SK-N-SH (cell line): ENCODE results near the gene CCL17. TPM values are rescaled to one million over a fixed set of nuclear protein-coding genes. Genes with fewer than 3 reads are reported as not detected.

ENCODE experiments used
- CTCF ChIA-PET: fragments of 300-600, 350-600 bp; formaldehyde crosslinking; extraction: SDS; loops from one replicate; lab custom pipeline; 2021; lab: Yijun Ruan, JAX
- POLR2A ChIA-PET: fragments of 350-600 bp; sonication (Branson Sonifier 250); formaldehyde crosslinking; extraction: SDS; loops from one replicate; lab custom pipeline; 2020; ENCODE audit warnings: antibody characterized with exemption, inconsistent platforms; lab: Yijun Ruan, JAX
- DNase-seq: peaks from one replicate; pipeline ENCODE4 v3.0.0; 2012
- H2AFZ ChIP-seq: fragments of 200-600 bp; sonication (generic); 2 replicates; pipeline ENCODE4 v1.8.1; 2016; ENCODE audit warnings: antibody characterized with exemption, mild to moderate bottlenecking, low read depth
- H3F3A ChIP-seq: fragments of 200-600 bp; sonication (generic); replicated peaks from 2 replicates; pipeline ENCODE3; 2016; ENCODE audit warnings: antibody characterized with exemption, mild to moderate bottlenecking; ENCODE audit not compliant: insufficient read depth
- H3K27ac ChIP-seq, 2 experiments: fragments of 200-500 bp in 1 of 2; fragments of 200-600 bp in 1 of 2; sonication (Bioruptor generic) in 1 of 2; sonication (generic), shearing (Covaris generic) in 1 of 2; 2 replicates each; pipeline versions ENCODE4 v1.5.1 to v1.6.1; 2014 to 2016; ENCODE audit warnings: low read depth in 2 of 2, inconsistent platforms in 1 of 2, low read length in 1 of 2, mild to moderate bottlenecking in 1 of 2, mixed read lengths in 1 of 2
- H3K27me3 ChIP-seq: fragments of 200-600 bp; sonication (generic), shearing (Covaris generic); 2 replicates; pipeline ENCODE4 v1.6.1; 2016; ENCODE audit warnings: mixed run types; ENCODE audit not compliant: insufficient read depth
- H3K36me3 ChIP-seq, 2 experiments: fragments of 200-500 bp in 1 of 2; fragments of 200-600 bp in 1 of 2; sonication (Bioruptor generic) in 1 of 2; sonication (generic) in 1 of 2; replicated peaks in 1 of 2; 2 replicates each; pipeline versions ENCODE3 to v1.5.1; 2014 to 2016; ENCODE audit warnings: low read length in 1 of 2, mild to moderate bottlenecking in 1 of 2; ENCODE audit not compliant: insufficient read depth in 2 of 2, control insufficient read depth in 1 of 2
- H3K4me1 ChIP-seq, 2 experiments: fragments of 200-500 bp in 1 of 2; fragments of 200-600 bp in 1 of 2; sonication (Bioruptor generic) in 1 of 2; sonication (generic), shearing (Covaris generic) in 1 of 2; 2 replicates each; pipeline versions ENCODE4 v1.5.1 to v1.6.1; 2014 to 2016; ENCODE audit warnings: low read depth in 1 of 2, low read length in 1 of 2, mixed run types in 1 of 2; ENCODE audit not compliant: insufficient read depth in 2 of 2, control insufficient read depth in 1 of 2
- H3K4me2 ChIP-seq: fragments of 200-600 bp; sonication (generic), shearing (Covaris generic); 2 replicates; pipeline ENCODE4 v1.6.1; 2017; ENCODE audit warnings: mixed run types
- H3K4me3 ChIP-seq, 2 experiments: fragments of 200-500 bp in 1 of 2; fragments of 200-600 bp in 1 of 2; sonication (Bioruptor generic) in 1 of 2; sonication (generic), shearing (Covaris generic) in 1 of 2; 2 replicates each; pipeline versions ENCODE4 v1.5.1 to v1.8.1; 2014 to 2016; ENCODE audit warnings: low read depth in 2 of 2, inconsistent platforms in 1 of 2, low read length in 1 of 2, mild to moderate bottlenecking in 1 of 2, mixed read lengths in 1 of 2, moderate library complexity in 1 of 2
- H3K79me2 ChIP-seq: fragments of 200-600 bp; sonication (generic); 2 replicates; pipeline ENCODE4 v1.8.1; 2017; ENCODE audit warnings: mild to moderate bottlenecking; ENCODE audit not compliant: insufficient read depth
- H3K9ac ChIP-seq: fragments of 200-600 bp; sonication (generic); 2 replicates; pipeline ENCODE4 v1.6.1; 2017; ENCODE audit warnings: mixed run types
- H3K9me2 ChIP-seq: fragments of 200-600 bp; sonication (generic); 2 replicates; pipeline ENCODE4 v1.6.1; 2017; ENCODE audit warnings: mixed run types
- H3K9me3 ChIP-seq: fragments of 200-600 bp; sonication (generic); 2 replicates; pipeline ENCODE4 v1.6.1; 2017; ENCODE audit warnings: mixed run types, mild to moderate bottlenecking, moderate library complexity
- H4K20me1 ChIP-seq: fragments of 200-600 bp; sonication (generic); 2 replicates; pipeline ENCODE4 v1.6.1; 2017; ENCODE audit warnings: mild to moderate bottlenecking, mixed run types; ENCODE audit not compliant: insufficient read depth
- EP300 ChIP-seq, 2 experiments: IDR thresholded peaks; 2 replicates each; pipeline versions ENCODE4 v1.4.0 to v1.6.1; 2012; ENCODE audit warnings: borderline replicate concordance in 1 of 2, low read depth in 1 of 2, low read length in 1 of 2
- FOSL2 ChIP-seq: IDR thresholded peaks from 2 replicates; pipeline ENCODE4 v1.4.0; 2012; ENCODE audit warnings: low read depth, mild to moderate bottlenecking, moderate library complexity, borderline replicate concordance
- IRF3 ChIP-seq: fragments of 150-350 bp; IDR thresholded peaks from 2 replicates; pipeline ENCODE4 v1.6.1; 2016; ENCODE audit warnings: mild to moderate bottlenecking, low read depth, low read length
- NRF1 ChIP-seq: IDR thresholded peaks from 2 replicates; pipeline ENCODE4 v1.6.1; 2012; ENCODE audit warnings: low read depth, mild to moderate bottlenecking, low read length
- PBX3 ChIP-seq: IDR thresholded peaks from 2 replicates; pipeline ENCODE4; 2012
- POLR2AphosphoS5 ChIP-seq: IDR thresholded peaks from 2 replicates; pipeline ENCODE4 v1.6.1; 2012; ENCODE audit warnings: low read depth, low read length
- RAD21 ChIP-seq: IDR thresholded peaks from 2 replicates; pipeline ENCODE4 v1.6.1; 2012; ENCODE audit warnings: mild to moderate bottlenecking, low read length
- RCOR1 ChIP-seq: fragments of 150-350 bp; IDR thresholded peaks from 2 replicates; pipeline ENCODE4 v1.6.1; 2017; ENCODE audit warnings: antibody characterized with exemption, low read length
- REST ChIP-seq: IDR thresholded peaks from 2 replicates; pipeline ENCODE4 v1.6.1; 2012; ENCODE audit warnings: mild to moderate bottlenecking, low read depth, low read length, moderate library complexity
- RFX5 ChIP-seq: IDR thresholded peaks from 2 replicates; pipeline ENCODE4 v1.6.1; 2012; ENCODE audit warnings: mild to moderate bottlenecking, improper control_type of control experiment, low read length
- SIN3A ChIP-seq: IDR thresholded peaks from 2 replicates; pipeline ENCODE4 v1.6.1; 2012; ENCODE audit warnings: low read depth, mild to moderate bottlenecking, low read length, moderate library complexity, borderline replicate concordance
- TAF1 ChIP-seq: IDR thresholded peaks from 2 replicates; pipeline ENCODE4 v1.6.1; 2012; ENCODE audit warnings: low read depth, mild to moderate bottlenecking, low read length, moderate library complexity, borderline replicate concordance
- YY1 ChIP-seq: IDR thresholded peaks from 2 replicates; pipeline ENCODE4 v1.4.0; 2012; ENCODE audit warnings: low read depth, mild to moderate bottlenecking
- ZBTB33 ChIP-seq: IDR thresholded peaks from 2 replicates; pipeline ENCODE4 v1.4.0; 2012; ENCODE audit warnings: low read depth, borderline replicate concordance
- WGBS: methylation state at CpG from one replicate; pipeline ENCODE4 v1.1.6; 2017; ENCODE audit warnings: low lambda C conversion rate; 5-methylcytosine and 5-hydroxymethylcytosine counted together
- polyA plus RNA-seq, 3 experiments: library from polyadenylated mRNA; depleted of rRNA; stranded (reverse); fragments of >200 nt; gene quantifications; 2 replicates each; pipeline ENCODE4 v1.2.3, GENCODE V29; 2012
- TF ChIP-seq, protein P1 (sequence below): fragments of 200-600 bp; sonication (generic); IDR thresholded peaks from 2 replicates; pipeline ENCODE4 v1.6.1; 2017; ENCODE audit warnings: antibody characterized with exemption, mild to moderate bottlenecking, moderate library complexity
- TF ChIP-seq, protein P2 (sequence below): fragments of 150-350 bp; IDR thresholded peaks from 2 replicates; pipeline ENCODE4 v1.6.1; 2017; ENCODE audit warnings: antibody characterized with exemption, low read length, low read depth, borderline replicate concordance

The CCL17 gene
- polyA plus RNA-seq, 1 of the 3 experiments (the other 2 are of a cell fraction), result not detected

DNA sequence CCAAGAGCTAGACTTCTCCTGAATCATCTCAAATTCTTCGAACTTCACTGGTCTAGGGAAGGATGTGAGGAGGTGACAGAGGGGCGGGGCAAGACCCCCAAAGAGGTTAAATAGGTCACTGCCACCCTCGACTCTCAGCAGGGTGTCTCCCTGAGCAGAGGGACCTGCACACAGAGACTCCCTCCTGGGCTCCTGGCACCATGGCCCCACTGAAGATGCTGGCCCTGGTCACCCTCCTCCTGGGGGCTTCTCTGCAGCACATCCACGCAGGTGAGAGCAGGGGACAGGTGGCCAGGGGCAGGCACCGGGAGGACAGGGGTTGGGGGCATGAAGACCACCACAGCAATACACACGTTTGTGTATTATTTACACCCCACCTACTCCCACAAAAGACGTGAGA is 9.2 kb downstream of the CCL17 start:
- Histone ChIP-seq H4K20me1 (no peaks in the 10 kb centered on the region), H3K27me3 (no peaks in the 10 kb centered on the region), H3K9me3 (no peaks in the 10 kb centered on the region), H3K9me2 (no peaks in the 10 kb centered on the region), H3K4me3 (no peak overlapping the region), H3K27ac (no peak overlapping the region), H3K4me2 (no peak overlapping the region), H3F3A (peaks cover 4% of the 10 kb centered on the region), H3K4me1 (peaks cover 0 to 41% of the 10 kb centered on the region in 2 experiments; a peak in 1 of 4 replicates), H3K79me2 (no peaks in the 10 kb centered on the region), H3K9ac (no peak overlapping the region), H3K36me3 (no peaks in the 10 kb centered on the region)
- no peak for DNase-seq
- 60% methylated on average over 7 of the region's 7 CpGs for WGBS
- ChIA-PET CTCF (interaction anchor here (1.4 to 17.3 kb wide), 3 partner anchors 22 to 112 kb away, joined by 3 to 544 read pairs (median 5); no protein-coding TSS in a partner anchor), POLR2A (interaction anchor here (0.6 kb wide), 3 partner anchors 11 to 133 kb away, joined by 3 to 4 read pairs (median 3); no protein-coding TSS in a partner anchor)
- TF ChIP-seq, protein P1, sequence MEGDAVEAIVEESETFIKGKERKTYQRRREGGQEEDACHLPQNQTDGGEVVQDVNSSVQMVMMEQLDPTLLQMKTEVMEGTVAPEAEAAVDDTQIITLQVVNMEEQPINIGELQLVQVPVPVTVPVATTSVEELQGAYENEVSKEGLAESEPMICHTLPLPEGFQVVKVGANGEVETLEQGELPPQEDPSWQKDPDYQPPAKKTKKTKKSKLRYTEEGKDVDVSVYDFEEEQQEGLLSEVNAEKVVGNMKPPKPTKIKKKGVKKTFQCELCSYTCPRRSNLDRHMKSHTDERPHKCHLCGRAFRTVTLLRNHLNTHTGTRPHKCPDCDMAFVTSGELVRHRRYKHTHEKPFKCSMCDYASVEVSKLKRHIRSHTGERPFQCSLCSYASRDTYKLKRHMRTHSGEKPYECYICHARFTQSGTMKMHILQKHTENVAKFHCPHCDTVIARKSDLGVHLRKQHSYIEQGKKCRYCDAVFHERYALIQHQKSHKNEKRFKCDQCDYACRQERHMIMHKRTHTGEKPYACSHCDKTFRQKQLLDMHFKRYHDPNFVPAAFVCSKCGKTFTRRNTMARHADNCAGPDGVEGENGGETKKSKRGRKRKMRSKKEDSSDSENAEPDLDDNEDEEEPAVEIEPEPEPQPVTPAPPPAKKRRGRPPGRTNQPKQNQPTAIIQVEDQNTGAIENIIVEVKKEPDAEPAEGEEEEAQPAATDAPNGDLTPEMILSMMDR, result no peak
- TF ChIP-seq REST (no peak), FOSL2 (no peak), ZBTB33 (no peak), SIN3A (no peak), RAD21 (no peak), TAF1 (no peak), PBX3 (no peak), IRF3 (no peak), RFX5 (no peak), NRF1 (no peak), YY1 (no peak), POLR2AphosphoS5 (no peak), EP300 (IDR thresholded peaks at IDR 0.05; ENCODE audit: borderline replicate concordance in 1 of 2, low read depth in 1 of 2, low read length in 1 of 2) (no peak), RCOR1 (no peak)
- TF ChIP-seq, protein P2, sequence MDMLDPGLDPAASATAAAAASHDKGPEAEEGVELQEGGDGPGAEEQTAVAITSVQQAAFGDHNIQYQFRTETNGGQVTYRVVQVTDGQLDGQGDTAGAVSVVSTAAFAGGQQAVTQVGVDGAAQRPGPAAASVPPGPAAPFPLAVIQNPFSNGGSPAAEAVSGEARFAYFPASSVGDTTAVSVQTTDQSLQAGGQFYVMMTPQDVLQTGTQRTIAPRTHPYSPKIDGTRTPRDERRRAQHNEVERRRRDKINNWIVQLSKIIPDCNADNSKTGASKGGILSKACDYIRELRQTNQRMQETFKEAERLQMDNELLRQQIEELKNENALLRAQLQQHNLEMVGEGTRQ, result no peak
- TF ChIP-seq, all 33 proteins: peak for 0
- H2AFZ ChIP-seq, result no peak overlapping the region
